Dendritic cell treated with granulocyte-macrophage colony-stimulating factor and Interleukin-4, amounts not matched to agents 40 ng/mL and 50 ng/mL, for 4 days (primary cell): ENCODE measurements around the gene PPFIA4.

Experiments used
- H3K27ac Mint-ChIP-seq: one replicate; pipeline ENCODE4 v1.8.0; 2022; ENCODE audit warnings: mild to moderate bottlenecking, mixed read lengths
- H3K27me3 Mint-ChIP-seq: one replicate; pipeline ENCODE4 v1.8.0; 2022; ENCODE audit warnings: mild to moderate bottlenecking, mixed read lengths
- H3K36me3 Mint-ChIP-seq: one replicate; pipeline ENCODE4 v1.8.0; 2022; ENCODE audit warnings: low read depth, mixed read lengths
- H3K4me1 Mint-ChIP-seq: one replicate; pipeline ENCODE4 v1.8.0; 2022; ENCODE audit warnings: low read depth, mixed read lengths
- H3K4me3 Mint-ChIP-seq: one replicate; pipeline ENCODE4 v1.8.0; 2022; ENCODE audit warnings: mild to moderate bottlenecking, moderate library complexity, mixed read lengths
- H3K9me3 Mint-ChIP-seq: one replicate; pipeline ENCODE4 v1.8.0; 2022; ENCODE audit warnings: mixed read lengths
- intact Hi-C: fragments of 100-400 bp; cut with micrococcal nuclease; formaldehyde crosslinking; loops from one replicate; pipeline ENCODE4 v1.15.0; 2022

PPFIA4 gene

DNA sequence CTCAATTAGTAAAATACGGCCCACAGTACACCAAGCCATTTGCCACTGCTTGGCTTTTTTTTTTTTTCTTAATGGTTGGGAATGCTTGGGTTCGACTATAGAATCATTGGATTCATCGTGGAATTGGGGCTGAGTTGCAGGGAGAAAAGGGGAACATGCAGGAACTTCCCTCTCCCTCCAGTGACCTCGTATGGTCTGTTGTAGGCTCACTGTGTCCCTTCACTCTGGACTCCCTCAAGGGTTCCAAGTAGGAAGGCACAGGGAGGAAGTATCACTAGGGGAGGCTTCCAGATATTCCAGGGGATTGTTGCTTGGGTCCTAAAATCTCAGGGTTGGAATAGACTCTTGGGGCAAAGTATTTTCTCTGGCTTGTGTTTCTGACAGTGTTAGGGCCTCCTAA is 24.5 kb downstream of the PPFIA4 start:
- no peak overlapping the region for H3K27ac Mint-ChIP-seq
- intact Hi-C loops = no loop called here
- H3K4me1 Mint-ChIP-seq = peaks cover 43% of the 10 kb centered on the region
- no peaks in the 10 kb centered on the region for H3K9me3 Mint-ChIP-seq
- peaks cover 26% of the 10 kb centered on the region for H3K27me3 Mint-ChIP-seq
- no peaks in the 10 kb centered on the region for H3K36me3 Mint-ChIP-seq
- no peak overlapping the region for H3K4me3 Mint-ChIP-seq

DNA sequence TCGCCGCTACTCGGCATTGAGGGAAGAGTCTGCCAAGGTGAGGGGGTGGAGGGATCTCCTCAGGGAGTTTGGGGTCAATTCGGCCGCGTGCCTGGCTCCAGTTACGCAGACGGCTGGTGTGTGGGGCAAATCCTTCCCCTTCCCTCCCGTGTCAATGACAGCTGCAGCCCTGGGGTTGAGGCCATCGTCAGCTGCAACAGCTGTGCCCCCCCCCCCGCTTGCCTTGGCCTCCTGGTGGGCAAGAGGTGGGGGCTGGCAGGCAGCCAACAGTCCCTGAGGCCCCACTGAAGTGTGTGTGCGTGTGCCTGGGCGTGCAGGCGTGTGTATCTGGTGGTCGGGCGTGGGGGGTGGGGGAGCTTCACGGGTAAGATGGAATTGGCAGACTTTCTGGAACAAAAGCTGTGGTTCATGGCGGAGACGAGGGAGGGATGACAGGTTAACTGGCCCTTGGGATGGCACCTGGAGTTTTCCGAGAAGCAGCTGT is 25.6 kb downstream of the PPFIA4 start:
- Mint-ChIP-seq H3K27me3 (peaks cover 22% of the 10 kb centered on the region), H3K4me1 (peaks cover 52% of the 10 kb centered on the region), H3K27ac (no peak overlapping the region), H3K9me3 (no peaks in the 10 kb centered on the region), H3K36me3 (no peaks in the 10 kb centered on the region), H3K4me3 (no peak overlapping the region)
- intact Hi-C loops = no loop called here

GRCh38 chr1:203052601-203053000 is 26.3 kb downstream of the PPFIA4 start:
- H3K36me3 Mint-ChIP-seq = no peaks in the 10 kb centered on the region
- H3K4me3 Mint-ChIP-seq = no peak overlapping the region
- H3K4me1 Mint-ChIP-seq = peaks cover 52% of the 10 kb centered on the region
- H3K27me3 Mint-ChIP-seq = peaks cover 22% of the 10 kb centered on the region
- intact Hi-C loops = no loop called here
- H3K9me3 Mint-ChIP-seq = no peaks in the 10 kb centered on the region
- H3K27ac Mint-ChIP-seq = no peak overlapping the region

- H3K36me3 Mint-ChIP-seq = no peaks in the 10 kb centered on the region
- no peaks in the 10 kb centered on the region for H3K9me3 Mint-ChIP-seq
- H3K4me3 Mint-ChIP-seq = no peak overlapping the region
- H3K4me1 Mint-ChIP-seq = peaks cover 60% of the 10 kb centered on the region
- H3K27me3 Mint-ChIP-seq = peaks cover 14% of the 10 kb centered on the region
- no peak overlapping the region for H3K27ac Mint-ChIP-seq
- intact Hi-C loops = no loop called here
Observed at GRCh38 chr1:203054184-203054583, 27.9 kb downstream of the PPFIA4 start.

- Mint-ChIP-seq H3K4me3 (no peak overlapping the region), H3K36me3 (no peaks in the 10 kb centered on the region), H3K27ac (no peak overlapping the region), H3K4me1 (peaks cover 65% of the 10 kb centered on the region), H3K27me3 (peaks cover 14% of the 10 kb centered on the region), H3K9me3 (no peaks in the 10 kb centered on the region)
- intact Hi-C loops = no loop called here
Observed at GRCh38 chr1:203054642-203055041, 28.4 kb downstream of the PPFIA4 start.

- no peak overlapping the region for H3K27ac Mint-ChIP-seq
- no peaks in the 10 kb centered on the region for H3K36me3 Mint-ChIP-seq
- intact Hi-C loops = no loop called here
- peaks cover 70% of the 10 kb centered on the region for H3K4me1 Mint-ChIP-seq
- H3K4me3 Mint-ChIP-seq = no peak overlapping the region
- H3K9me3 Mint-ChIP-seq = no peaks in the 10 kb centered on the region
- peaks cover 13% of the 10 kb centered on the region for H3K27me3 Mint-ChIP-seq
Observed at GRCh38 chr1:203055161-203055799, 29.0 kb downstream of the PPFIA4 start.

DNA sequence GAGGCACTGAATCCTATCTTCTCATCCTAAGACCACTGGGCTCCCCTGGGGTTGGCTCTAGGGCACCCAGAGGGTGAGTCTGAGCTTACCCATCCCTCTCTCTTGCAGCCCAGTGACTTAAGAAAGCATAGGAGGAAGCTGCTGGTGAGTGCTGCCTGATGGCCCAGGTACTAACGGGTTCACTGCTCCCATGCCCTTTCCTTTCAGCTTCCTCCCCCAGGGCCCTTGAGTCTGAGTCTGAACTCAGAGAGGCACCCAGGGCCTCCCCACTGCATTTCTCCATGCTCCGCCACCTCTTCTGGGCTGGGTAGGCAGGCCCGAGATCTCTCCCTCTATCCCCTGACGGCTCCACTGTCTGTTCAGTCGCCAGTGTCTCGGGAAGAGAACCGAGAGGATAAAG is 29.7 kb downstream of the PPFIA4 start:
- H3K27me3 Mint-ChIP-seq = peaks cover 12% of the 10 kb centered on the region
- H3K9me3 Mint-ChIP-seq = no peaks in the 10 kb centered on the region
- H3K27ac Mint-ChIP-seq = no peak overlapping the region
- peaks cover 70% of the 10 kb centered on the region for H3K4me1 Mint-ChIP-seq
- intact Hi-C loops = no loop called here
- no peaks in the 10 kb centered on the region for H3K36me3 Mint-ChIP-seq
- no peak overlapping the region for H3K4me3 Mint-ChIP-seq

DNA sequence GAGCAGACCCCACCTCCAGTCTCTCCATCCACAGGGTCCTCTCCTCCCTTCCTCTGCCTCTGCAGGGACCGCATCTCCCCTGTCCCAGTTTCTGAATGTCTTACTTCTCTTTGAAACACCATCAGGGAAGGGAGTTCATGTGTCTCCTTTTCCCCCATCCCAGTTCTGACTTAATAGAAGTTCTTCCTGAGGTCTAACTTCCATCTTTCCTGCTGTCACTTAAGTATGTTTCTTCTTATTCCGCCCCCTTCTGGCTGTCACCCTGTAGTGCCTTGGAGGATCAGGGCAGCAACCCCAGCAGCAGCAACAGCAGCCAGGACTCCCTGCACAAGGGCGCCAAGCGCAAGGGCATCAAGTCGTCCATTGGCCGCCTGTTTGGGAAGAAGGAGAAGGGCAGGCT is 30.2 kb downstream of the PPFIA4 start:
- Mint-ChIP-seq H3K9me3 (no peaks in the 10 kb centered on the region), H3K27me3 (peaks cover 10% of the 10 kb centered on the region)
- intact Hi-C loops = no loop called here

DNA sequence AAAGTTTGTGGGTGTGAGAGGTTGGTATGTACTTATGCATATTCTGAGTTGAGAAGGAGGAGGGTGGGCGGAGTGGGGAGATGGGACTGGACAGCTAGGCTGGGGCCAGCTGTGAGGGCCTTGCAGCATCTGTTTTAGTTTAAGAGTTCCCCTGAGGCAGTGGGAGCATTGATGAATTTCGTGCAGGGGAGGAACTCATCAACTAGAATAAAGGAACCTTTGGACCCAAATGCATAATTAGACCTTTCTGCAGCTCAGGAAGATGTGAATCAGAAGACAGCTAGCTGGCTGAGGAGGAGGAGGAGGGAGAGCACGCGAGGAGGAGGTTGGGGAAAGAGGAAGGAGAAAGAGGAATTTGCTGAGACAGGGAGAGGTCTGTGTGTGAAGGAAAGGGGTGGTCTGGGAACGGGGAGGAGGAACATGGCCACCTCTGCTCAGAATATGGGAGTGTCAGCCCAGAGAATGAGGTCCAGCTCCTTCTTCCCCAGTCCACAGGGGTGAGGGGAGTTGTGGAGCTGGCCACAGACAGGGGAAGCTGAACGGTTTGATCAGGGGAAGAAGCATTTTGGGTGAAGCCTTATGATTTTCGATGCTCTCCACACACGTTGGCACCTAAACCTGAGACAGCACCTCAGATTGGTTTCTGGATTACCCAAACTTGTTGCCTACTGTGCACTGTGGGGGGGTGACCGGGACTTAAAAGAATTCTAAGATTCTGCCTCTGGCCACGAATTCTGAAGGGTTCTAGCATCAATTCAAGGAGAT is 31.8 kb downstream of the PPFIA4 start:
- H3K4me3 Mint-ChIP-seq = peak overlapping the region; percentile 39
- intact Hi-C loops = loop anchor here (2.0 kb wide), 1 partner anchor 17 kb away; no protein-coding TSS in a partner anchor

More for the DNA sequence above, 30.2 kb downstream of the PPFIA4 start:
- Mint-ChIP-seq H3K4me3 (no peak overlapping the region), H3K36me3 (no peaks in the 10 kb centered on the region), H3K27ac (no peak overlapping the region), H3K4me1 (peaks cover 70% of the 10 kb centered on the region)

DNA sequence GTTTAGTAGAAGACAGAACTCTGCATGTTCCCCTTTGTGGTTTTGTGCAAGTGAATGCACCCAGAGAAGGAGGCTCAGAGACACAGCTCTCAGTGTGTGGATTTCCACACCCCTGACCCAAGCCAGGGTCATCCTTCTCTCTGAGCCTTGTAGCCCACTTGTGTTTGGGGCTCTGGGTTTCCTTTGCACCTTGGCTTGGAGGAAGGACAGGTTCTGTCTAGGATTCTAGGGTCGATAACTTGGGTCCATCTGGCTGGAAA is 32.3 kb downstream of the PPFIA4 start:
- Mint-ChIP-seq H3K27me3 (no peaks in the 10 kb centered on the region), H3K4me1 (peaks cover 79% of the 10 kb centered on the region), H3K27ac (peak overlapping the region; percentile 21), H3K9me3 (no peaks in the 10 kb centered on the region), H3K36me3 (no peaks in the 10 kb centered on the region), H3K4me3 (no peak overlapping the region)
- intact Hi-C loops = loop anchor here (2.0 kb wide), 1 partner anchor 16 kb away; no protein-coding TSS in a partner anchor

More for the DNA sequence above, 31.8 kb downstream of the PPFIA4 start:
- Mint-ChIP-seq H3K27ac (peak overlapping the region; percentile 21), H3K27me3 (no peaks in the 10 kb centered on the region), H3K4me1 (peaks cover 74% of the 10 kb centered on the region), H3K9me3 (no peaks in the 10 kb centered on the region), H3K36me3 (no peaks in the 10 kb centered on the region)

- H3K27me3 Mint-ChIP-seq = no peaks in the 10 kb centered on the region
- no peaks in the 10 kb centered on the region for H3K9me3 Mint-ChIP-seq
- H3K4me1 Mint-ChIP-seq = peaks cover 82% of the 10 kb centered on the region
- no peaks in the 10 kb centered on the region for H3K36me3 Mint-ChIP-seq
- H3K4me3 Mint-ChIP-seq = no peak overlapping the region
- H3K27ac Mint-ChIP-seq = peak overlapping the region; percentile 21
- intact Hi-C loops = loop anchor here (2.0 kb wide), 1 partner anchor 15 kb away; no protein-coding TSS in a partner anchor
Observed at GRCh38 chr1:203059485-203059884, 33.2 kb downstream of the PPFIA4 start.

GRCh38 chr1:203060115-203060514 is 33.8 kb downstream of the PPFIA4 start:
- H3K4me3 Mint-ChIP-seq = no peak overlapping the region
- H3K36me3 Mint-ChIP-seq = no peaks in the 10 kb centered on the region
- intact Hi-C loops = no loop called here
- peaks cover 78% of the 10 kb centered on the region for H3K4me1 Mint-ChIP-seq
- H3K9me3 Mint-ChIP-seq = no peaks in the 10 kb centered on the region
- H3K27me3 Mint-ChIP-seq = no peaks in the 10 kb centered on the region
- H3K27ac Mint-ChIP-seq = no peak overlapping the region

DNA sequence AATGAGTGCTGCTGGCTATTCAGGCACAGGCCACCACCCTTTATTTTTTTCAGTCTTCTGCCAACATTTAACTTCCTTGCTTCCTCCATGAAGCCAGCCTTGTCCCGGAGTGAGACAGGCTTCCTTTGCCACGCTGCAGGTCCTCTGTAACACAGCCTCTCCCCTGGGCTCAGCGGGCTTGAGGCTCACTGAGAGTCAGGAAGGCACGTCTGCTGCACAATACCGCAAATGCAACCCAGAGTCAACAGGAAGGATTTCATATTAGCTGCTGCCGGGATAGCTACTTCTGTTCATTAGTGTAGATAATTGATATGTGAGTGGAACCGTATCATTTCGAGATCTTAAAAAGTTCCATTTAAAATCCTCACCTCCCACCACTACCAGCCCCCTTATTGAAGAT is 37.0 kb downstream of the PPFIA4 start:
- Mint-ChIP-seq H3K4me3 (no peak overlapping the region), H3K27ac (no peak overlapping the region), H3K4me1 (peaks cover 67% of the 10 kb centered on the region), H3K9me3 (no peaks in the 10 kb centered on the region), H3K27me3 (peaks cover 11% of the 10 kb centered on the region), H3K36me3 (no peaks in the 10 kb centered on the region)
- intact Hi-C loops = no loop called here

DNA sequence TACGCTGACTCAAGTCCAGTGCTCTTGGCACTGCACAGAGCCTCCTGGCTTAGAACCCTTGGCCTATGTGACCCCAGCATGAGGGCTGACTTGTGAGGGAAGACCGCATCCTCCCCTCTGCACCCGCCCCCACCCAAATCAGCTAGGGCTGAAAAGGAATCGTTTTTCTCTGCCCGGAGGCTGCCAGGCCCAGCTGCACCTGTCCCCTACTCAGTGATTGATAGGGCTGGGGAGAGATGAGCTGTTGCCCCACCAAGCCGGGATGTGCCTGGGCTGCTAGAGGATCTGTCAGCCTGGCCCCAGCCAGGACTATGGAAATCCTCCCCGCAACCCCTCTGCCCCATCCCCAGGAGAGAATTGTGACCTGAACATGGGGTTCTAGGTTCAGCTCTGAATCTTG is 38.9 kb downstream of the PPFIA4 start:
- Mint-ChIP-seq H3K4me3 (no peak overlapping the region), H3K36me3 (no peaks in the 10 kb centered on the region), H3K27ac (no peak overlapping the region), H3K27me3 (peaks cover 11% of the 10 kb centered on the region), H3K9me3 (no peaks in the 10 kb centered on the region), H3K4me1 (peaks cover 67% of the 10 kb centered on the region)
- intact Hi-C loops = no loop called here
